H9 (cell line): ENCODE measurements around the gene RTTN. TPM values are rescaled to one million over a fixed set of nuclear protein-coding genes. Genes with fewer than 3 reads are reported as not detected.

Experiments
- DNase-seq: peaks from one replicate; pipeline ENCODE4 v3.0.0-alpha.2; 2017
- H2AFZ ChIP-seq: one replicate; pipeline ENCODE4 v1.6.1; 2013; ENCODE audit warnings: mild to moderate bottlenecking, low read length, control low read depth, moderate library complexity
- H2AK5ac ChIP-seq: 2 replicates; pipeline ENCODE4 v1.6.1; 2013; ENCODE audit warnings: low read length, control low read depth, mixed read lengths; ENCODE audit not compliant: insufficient read length
- H2BK120ac ChIP-seq: one replicate; pipeline ENCODE4 v1.6.1; 2013; ENCODE audit warnings: low read depth, mild to moderate bottlenecking, low read length, control low read depth, inconsistent platforms; ENCODE audit not compliant: poor library complexity, severe bottlenecking
- H2BK12ac ChIP-seq: 2 replicates; pipeline ENCODE4 v1.6.1; 2013; ENCODE audit warnings: low read length, control low read depth, mixed read lengths, low read depth; ENCODE audit not compliant: insufficient read length
- H2BK15ac ChIP-seq: 2 replicates; pipeline ENCODE4 v1.6.1; 2013; ENCODE audit warnings: low read depth, low read length, control low read depth
- H2BK20ac ChIP-seq: one replicate; pipeline ENCODE4 v1.6.1; 2013; ENCODE audit warnings: low read depth, mild to moderate bottlenecking, low read length, control low read depth, inconsistent platforms; ENCODE audit not compliant: poor library complexity, severe bottlenecking
- H2BK5ac ChIP-seq: 2 replicates; pipeline ENCODE4 v1.6.1; 2013; ENCODE audit warnings: low read length, control low read depth, mixed read lengths; ENCODE audit not compliant: insufficient read length
- H3K14ac ChIP-seq: 2 replicates; pipeline ENCODE4 v1.6.1; 2013; ENCODE audit warnings: low read length, control low read depth; ENCODE audit not compliant: insufficient read depth
- H3K18ac ChIP-seq: 2 replicates; pipeline ENCODE4 v1.6.1; 2013; ENCODE audit warnings: low read depth, mild to moderate bottlenecking, mixed read lengths, low read length, control low read depth; ENCODE audit not compliant: insufficient read length
- H3K23ac ChIP-seq: 2 replicates; pipeline ENCODE4 v1.6.1; 2013; ENCODE audit warnings: low read length, control low read depth, mixed read lengths, low read depth; ENCODE audit not compliant: insufficient read length
- H3K23me2 ChIP-seq: 2 replicates; pipeline ENCODE4 v1.6.1; 2013; ENCODE audit warnings: low read depth, mild to moderate bottlenecking, mixed read lengths, low read length, control low read depth; ENCODE audit not compliant: insufficient read length, poor library complexity, severe bottlenecking
- H3K27ac ChIP-seq: 2 replicates; pipeline ENCODE4 v1.5.1; 2013; ENCODE audit warnings: low read length, control low read depth, mixed read lengths, low read depth; ENCODE audit not compliant: insufficient read length
- H3K27me3 ChIP-seq: 2 replicates; pipeline ENCODE4 v1.6.1; 2013; ENCODE audit warnings: low read length, control low read depth, inconsistent platforms; ENCODE audit not compliant: insufficient read depth
- H3K4ac ChIP-seq: 2 replicates; pipeline ENCODE4 v1.6.1; 2013; ENCODE audit warnings: low read depth, mild to moderate bottlenecking, control low read depth, inconsistent platforms, low read length, moderate library complexity
- H3K4me1 ChIP-seq: 2 replicates; pipeline ENCODE4 v1.6.1; 2013; ENCODE audit warnings: low read length, control low read depth, inconsistent platforms; ENCODE audit not compliant: insufficient read depth
- H3K4me2 ChIP-seq: 2 replicates; pipeline ENCODE4 v1.6.1; 2013; ENCODE audit warnings: low read length, control low read depth, mixed read lengths; ENCODE audit not compliant: insufficient read length, insufficient read depth
- H3K56ac ChIP-seq: 2 replicates; pipeline ENCODE4 v1.6.1; 2013; ENCODE audit warnings: low read depth, mild to moderate bottlenecking, mixed read lengths, low read length, control low read depth; ENCODE audit not compliant: insufficient read length
- H3K79me1 ChIP-seq: 2 replicates; pipeline ENCODE4 v1.6.1; 2013; ENCODE audit warnings: low read depth, mild to moderate bottlenecking, moderate library complexity, low read length, control low read depth, inconsistent platforms; ENCODE audit not compliant: insufficient read depth, poor library complexity, severe bottlenecking
- H3K79me2 ChIP-seq: 2 replicates; pipeline ENCODE4 v1.6.1; 2013; ENCODE audit warnings: low read length, control low read depth, inconsistent platforms; ENCODE audit not compliant: insufficient read depth
- H3K9ac ChIP-seq: 2 replicates; pipeline ENCODE4 v1.6.1; 2013; ENCODE audit warnings: low read length, control low read depth, mixed read lengths; ENCODE audit not compliant: insufficient read length; ENCODE audit errors: extremely low read depth
- H3K9me3 ChIP-seq: one replicate; pipeline ENCODE4 v1.6.1; 2013; ENCODE audit warnings: low read depth, low read length, inconsistent platforms; ENCODE audit not compliant: control insufficient read depth
- H3T11ph ChIP-seq: one replicate; pipeline ENCODE4 v1.6.1; 2013; ENCODE audit warnings: mild to moderate bottlenecking, low read length, control low read depth, inconsistent platforms
- H4K20me1 ChIP-seq: one replicate; pipeline ENCODE4 v1.6.1; 2013; ENCODE audit not compliant: control insufficient read depth, insufficient read length, insufficient read depth
- H4K5ac ChIP-seq: 2 replicates; pipeline ENCODE4 v1.6.1; 2013; ENCODE audit warnings: low read depth, mild to moderate bottlenecking, mixed read lengths, low read length, control low read depth; ENCODE audit not compliant: insufficient read length
- H4K8ac ChIP-seq: replicated peaks from 2 replicates; pipeline ENCODE4 v1.6.1; 2013; ENCODE audit warnings: low read length, control low read depth, mixed read lengths, low read depth; ENCODE audit not compliant: insufficient read length
- H4K91ac ChIP-seq: 2 replicates; pipeline ENCODE4 v1.6.1; 2013; ENCODE audit warnings: low read depth, mild to moderate bottlenecking, moderate library complexity, mixed read lengths, low read length, control low read depth; ENCODE audit not compliant: insufficient read length
- H3K27ac Mint-ChIP-seq, 3 experiments: 2 replicates in 2 of 3; 3 replicates in 1 of 3; pipeline ENCODE4 v1.8.0; 2020 to 2021; ENCODE audit warnings: mixed read lengths in 3 of 3, mild to moderate bottlenecking in 1 of 3, moderate library complexity in 1 of 3
- H3K27me3 Mint-ChIP-seq: 2 replicates; pipeline ENCODE4 v1.8.0; 2021; ENCODE audit warnings: low read depth, mild to moderate bottlenecking, moderate library complexity, mixed read lengths
- H3K36me3 Mint-ChIP-seq, 3 experiments: 2 replicates in 2 of 3; 3 replicates in 1 of 3; pipeline ENCODE4 v1.8.0; 2020 to 2021; ENCODE audit warnings: low read depth in 3 of 3, mixed read lengths in 3 of 3; ENCODE audit not compliant: insufficient read depth in 1 of 3
- H3K4me1 Mint-ChIP-seq, 2 experiments: 2 replicates each; pipeline ENCODE4 v1.8.0; 2020; ENCODE audit warnings: mixed read lengths in 2 of 2
- H3K4me3 Mint-ChIP-seq, 2 experiments: 2 replicates in 1 of 2; 3 replicates in 1 of 2; pipeline ENCODE4 v1.8.0; 2020 to 2021; ENCODE audit warnings: mild to moderate bottlenecking in 2 of 2, mixed read lengths in 2 of 2, moderate library complexity in 1 of 2
- H3K9me3 Mint-ChIP-seq, 2 experiments: 2 replicates in 1 of 2; 3 replicates in 1 of 2; pipeline ENCODE4 v1.8.0; 2020; ENCODE audit warnings: mild to moderate bottlenecking in 2 of 2, mixed read lengths in 2 of 2, moderate library complexity in 1 of 2
- WGBS: extraction: QIAGEN DNeasy Blood & Tissue Kit; methylation state at CpG from one replicate; pipeline ENCODE4 v1.1.7; 2013; ENCODE audit warnings: missing lambda C conversion rate, low lambda C conversion rate, mixed read lengths; ENCODE audit not compliant: insufficient read length; ENCODE audit errors: extremely low coverage; 5-methylcytosine and 5-hydroxymethylcytosine counted together
- total RNA-seq: library from RNA; stranded (reverse); gene quantifications from 2 replicates; pipeline ENCODE4 v1.2.1, GENCODE V29; 2021
- TF ChIP-seq, protein P1 (sequence below): fragments of 200-600 bp; sonication (generic); conservative IDR thresholded peaks from 3 replicates; pipeline ENCODE4 v1.8.0; 2021; ENCODE audit warnings: antibody characterized with exemption, mild to moderate bottlenecking

RTTN gene
- total RNA-seq, 1 experiment from 2014 or later = 17.6 TPM

DNA sequence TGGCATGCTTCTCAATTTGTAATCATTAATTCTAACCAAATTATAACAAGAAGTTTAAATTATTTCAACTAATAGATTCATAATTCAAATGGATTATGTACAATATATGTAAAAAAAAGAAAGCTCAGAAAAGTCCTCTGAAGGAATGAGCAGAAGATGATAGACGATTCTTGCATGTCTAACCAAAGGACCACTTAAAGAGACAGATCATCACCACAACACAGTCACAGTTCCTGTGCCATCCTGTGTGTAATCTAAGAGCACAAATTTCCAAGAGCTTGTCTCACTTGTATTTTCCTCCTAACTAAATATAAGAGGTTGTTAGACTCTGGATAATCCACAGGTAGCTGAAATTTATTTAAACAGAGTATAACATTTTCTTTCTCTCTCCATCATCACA is 135.5 kb downstream of the RTTN start:
- H3K18ac ChIP-seq = no peak overlapping the region
- no peak overlapping the region for H2BK20ac ChIP-seq
- no peaks in the 10 kb centered on the region for H3K4me1 ChIP-seq
- no peak overlapping the region for H3K56ac ChIP-seq
- Mint-ChIP-seq H3K27me3 (no peaks in the 10 kb centered on the region), H3K9me3 (no peaks in the 10 kb centered on the region), H3K36me3 (peaks cover 0 to 10% (median 0%) of the 10 kb centered on the region in 3 experiments; a peak in 1 of 7 replicates), H3K4me3 (no peak overlapping the region), H3K4me1 (no peaks in the 10 kb centered on the region; a peak in 1 of 4 replicates), H3K27ac (no peak overlapping the region)
- H2BK5ac ChIP-seq = no peak overlapping the region
- no peak overlapping the region for H3K14ac ChIP-seq
- H3K79me1 ChIP-seq = no peaks in the 10 kb centered on the region
- no peaks in the 10 kb centered on the region for H4K20me1 ChIP-seq
- no peak overlapping the region for H4K5ac ChIP-seq
- WGBS = no CpG with 5 or more reads among the region's 1 CpG
- H2BK15ac ChIP-seq = no peak overlapping the region
- H3K23me2 ChIP-seq = no peaks in the 10 kb centered on the region
- no peaks in the 10 kb centered on the region for H3K9me3 ChIP-seq
- no peak overlapping the region for H4K8ac ChIP-seq
- H2AK5ac ChIP-seq = no peak overlapping the region
- no peak for DNase-seq
- no peak overlapping the region for H3K27ac ChIP-seq
- H3K4ac ChIP-seq = no peak overlapping the region
- no peak overlapping the region for H3K4me2 ChIP-seq
- H3K9ac ChIP-seq = no peak overlapping the region
- H3K79me2 ChIP-seq = no peaks in the 10 kb centered on the region
- H2BK120ac ChIP-seq = no peak overlapping the region
- TF ChIP-seq, protein P1, sequence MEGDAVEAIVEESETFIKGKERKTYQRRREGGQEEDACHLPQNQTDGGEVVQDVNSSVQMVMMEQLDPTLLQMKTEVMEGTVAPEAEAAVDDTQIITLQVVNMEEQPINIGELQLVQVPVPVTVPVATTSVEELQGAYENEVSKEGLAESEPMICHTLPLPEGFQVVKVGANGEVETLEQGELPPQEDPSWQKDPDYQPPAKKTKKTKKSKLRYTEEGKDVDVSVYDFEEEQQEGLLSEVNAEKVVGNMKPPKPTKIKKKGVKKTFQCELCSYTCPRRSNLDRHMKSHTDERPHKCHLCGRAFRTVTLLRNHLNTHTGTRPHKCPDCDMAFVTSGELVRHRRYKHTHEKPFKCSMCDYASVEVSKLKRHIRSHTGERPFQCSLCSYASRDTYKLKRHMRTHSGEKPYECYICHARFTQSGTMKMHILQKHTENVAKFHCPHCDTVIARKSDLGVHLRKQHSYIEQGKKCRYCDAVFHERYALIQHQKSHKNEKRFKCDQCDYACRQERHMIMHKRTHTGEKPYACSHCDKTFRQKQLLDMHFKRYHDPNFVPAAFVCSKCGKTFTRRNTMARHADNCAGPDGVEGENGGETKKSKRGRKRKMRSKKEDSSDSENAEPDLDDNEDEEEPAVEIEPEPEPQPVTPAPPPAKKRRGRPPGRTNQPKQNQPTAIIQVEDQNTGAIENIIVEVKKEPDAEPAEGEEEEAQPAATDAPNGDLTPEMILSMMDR = no peak
- H2BK12ac ChIP-seq = no peak overlapping the region
- no peak overlapping the region for H4K91ac ChIP-seq
- no peak overlapping the region for H3T11ph ChIP-seq
- H2AFZ ChIP-seq = no peak overlapping the region
- H3K23ac ChIP-seq = no peak overlapping the region
- no peaks in the 10 kb centered on the region for H3K27me3 ChIP-seq
